HG03039 (cell line): ENCODE results near the gene DCLK1.

Experiments used
- ATAC-seq: cut with Tn5 transposase; IDR thresholded peaks from one replicate; pipeline ENCODE4 v1.9.1; 2021; ENCODE audit warnings: mild to moderate bottlenecking, moderate library complexity; ENCODE audit not compliant: unreplicated experiment

DCLK1 gene

DNA sequence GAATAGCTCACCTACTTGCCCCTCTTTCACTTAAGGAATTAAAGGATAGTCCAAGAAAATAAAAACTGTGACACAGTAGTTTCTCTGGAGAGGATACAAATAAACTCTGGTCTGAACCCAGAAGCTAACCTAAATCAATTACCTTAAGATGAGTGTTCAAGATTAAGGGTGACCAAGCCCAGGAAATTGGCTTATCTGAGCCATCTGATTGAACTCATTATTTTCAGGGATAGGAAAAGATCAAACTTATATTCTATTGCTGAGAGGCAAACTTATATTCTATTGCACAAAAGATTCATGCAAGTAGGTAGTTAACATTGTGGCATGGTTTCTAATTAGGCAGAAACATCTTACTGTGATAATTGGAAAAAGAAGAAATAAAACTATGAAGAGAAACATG, 175.1 kb downstream of the DCLK1 start:
- no peak for ATAC-seq

DNA sequence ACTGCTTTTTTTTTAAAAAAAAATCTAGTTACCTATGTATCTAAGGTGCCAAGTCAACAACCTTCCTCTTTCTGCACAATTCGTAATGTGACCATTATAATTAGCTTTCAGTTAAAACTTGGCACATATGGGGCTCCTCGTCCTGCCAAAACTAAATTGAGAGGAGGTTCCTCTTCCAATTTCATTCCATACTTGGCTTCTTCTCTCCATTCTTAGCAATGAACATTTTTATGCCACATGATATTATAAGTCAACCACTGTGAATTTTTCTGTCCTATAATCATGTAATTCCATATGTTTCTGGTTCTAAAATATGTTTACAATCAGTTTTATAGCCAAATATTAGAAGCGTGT, 177.0 kb downstream of the DCLK1 start:
- ATAC-seq = no peak

DNA sequence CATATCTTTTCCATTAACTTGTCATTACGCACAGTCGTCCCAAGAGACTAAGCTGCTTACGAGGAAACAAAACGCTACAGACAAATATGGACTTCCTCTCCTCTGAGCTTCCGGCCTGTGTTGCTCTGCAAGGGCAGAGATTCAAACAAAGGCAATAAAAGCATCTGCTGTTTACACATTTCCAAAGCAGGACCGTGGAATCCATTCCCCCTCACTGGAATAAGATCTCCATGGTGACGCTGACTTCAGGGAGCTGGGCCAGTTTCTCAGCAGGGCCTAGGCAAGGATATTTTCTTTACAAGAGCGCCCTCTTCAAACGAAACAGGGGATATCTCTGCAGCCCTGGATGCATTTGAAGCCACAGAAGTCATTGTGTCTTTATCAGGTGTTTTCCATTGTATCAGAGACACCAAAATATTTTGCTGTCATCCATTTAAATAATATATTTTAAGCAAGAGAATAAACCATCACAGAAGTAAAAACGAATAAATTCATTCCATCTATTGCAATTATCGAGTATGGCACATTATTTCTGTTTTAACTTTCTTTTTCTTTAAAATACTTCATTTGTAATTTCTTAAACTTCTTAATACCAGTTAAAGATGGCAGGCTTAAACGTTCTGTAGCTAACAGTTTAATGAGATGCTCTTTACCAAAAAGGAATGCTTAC, 177.5 kb downstream of the DCLK1 start:
- no peak for ATAC-seq

DNA sequence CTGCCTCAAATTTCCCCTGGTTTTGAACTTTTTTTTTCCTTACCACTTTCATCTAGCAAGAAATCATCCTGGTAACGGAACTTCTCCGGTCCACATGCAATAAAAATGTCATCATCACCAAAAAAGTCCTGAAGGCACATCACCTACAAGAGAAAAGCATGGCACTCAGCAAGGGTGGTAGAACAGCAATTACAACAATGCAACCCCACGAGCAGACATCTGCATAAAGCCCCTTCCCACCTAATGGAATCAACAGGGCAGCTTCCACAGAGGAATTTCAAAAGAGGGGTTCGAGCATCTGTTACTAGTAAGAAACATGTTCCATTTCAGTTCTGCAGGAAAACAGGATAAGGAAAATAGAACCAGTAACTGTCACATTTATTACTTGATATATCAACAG, 183.9 kb downstream of the DCLK1 start:
- ATAC-seq = no peak

GRCh38 chr13:35945368-35945767, 185.8 kb downstream of the DCLK1 start:
- no peak for ATAC-seq

- ATAC-seq = no peak
Observed at GRCh38 chr13:35941374-35941773, 189.8 kb downstream of the DCLK1 start.

DNA sequence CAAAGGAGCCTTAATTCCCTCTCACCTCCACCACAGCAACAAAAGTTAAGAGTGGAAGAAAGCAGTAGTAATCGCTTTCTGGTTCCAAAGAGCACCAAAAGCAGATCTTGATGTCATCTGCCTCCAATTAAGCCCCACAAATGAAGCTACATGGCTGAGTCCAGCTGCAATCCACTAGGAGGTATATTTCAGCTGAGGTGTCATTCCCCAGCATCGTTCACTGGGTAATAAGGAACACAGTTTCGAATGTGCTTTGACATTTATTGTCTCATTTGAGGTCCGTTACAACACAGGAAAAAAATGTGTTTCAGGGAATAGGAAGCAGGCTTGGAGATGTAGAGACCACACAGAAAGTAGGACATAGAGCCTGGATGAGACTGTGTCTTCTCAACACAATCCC, 190.4 kb downstream of the DCLK1 start:
- ATAC-seq = no peak

DNA sequence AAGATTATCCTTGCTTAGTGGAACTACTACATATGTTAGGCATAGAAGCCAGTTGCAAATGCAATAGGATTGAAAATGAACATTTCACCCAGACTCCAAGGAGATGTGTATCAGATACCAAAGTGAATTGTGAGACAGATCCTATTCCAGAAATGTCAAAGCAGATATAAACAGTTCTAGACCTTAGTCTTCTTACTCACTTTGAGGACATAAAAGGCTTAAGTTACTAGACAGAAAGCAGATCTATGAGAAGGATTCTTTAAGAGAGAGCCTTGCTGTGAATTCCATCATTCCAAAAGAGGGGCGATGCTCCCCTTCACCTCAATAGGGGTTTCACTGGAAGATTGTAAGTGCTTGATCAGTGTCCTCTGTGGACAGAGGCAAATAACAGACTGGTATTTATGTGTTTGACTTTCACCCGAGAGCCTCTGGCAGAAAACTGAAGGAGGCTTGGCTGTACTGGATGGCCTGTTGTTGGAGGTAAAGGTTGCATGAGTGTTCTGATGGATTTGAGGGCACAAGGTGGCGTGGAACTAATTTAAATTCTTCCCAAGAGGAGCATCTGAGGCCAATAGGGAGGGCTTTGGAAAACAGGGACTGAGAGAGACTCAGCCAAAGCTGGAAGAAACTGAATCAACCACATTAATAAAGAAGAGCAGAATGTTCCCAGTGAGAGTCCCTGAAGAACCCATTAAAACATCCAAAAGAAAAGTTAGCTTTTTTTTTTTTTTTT, 194.8 kb downstream of the DCLK1 start:
- ATAC-seq = no peak

GRCh38 chr13:35930665-35931631, 200.2 kb downstream of the DCLK1 start:
- no peak for ATAC-seq

DNA sequence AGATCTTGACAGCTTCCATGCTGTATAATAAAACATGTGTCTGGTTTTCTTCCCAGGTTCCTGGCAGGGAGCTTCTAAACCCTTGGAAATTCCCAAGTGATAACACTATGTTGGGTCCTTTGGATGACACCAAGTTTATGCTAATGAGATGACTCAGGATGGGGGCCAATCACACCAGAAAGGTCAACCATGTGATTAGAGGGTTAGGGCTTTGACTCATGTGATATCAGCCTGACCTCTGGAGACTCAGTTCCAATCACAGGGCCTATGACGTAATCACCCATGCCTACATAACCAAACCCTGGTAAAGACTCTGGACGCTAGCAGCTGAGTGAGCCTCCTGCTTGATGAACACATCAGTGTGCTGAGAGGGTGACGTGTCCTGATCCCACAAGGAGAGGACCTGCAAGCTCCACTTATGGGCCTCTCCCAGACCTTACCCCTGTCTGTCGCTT, 203.6 kb downstream of the DCLK1 start:
- ATAC-seq = no peak

GRCh38 chr13:35926859-35927530, 204.2 kb downstream of the DCLK1 start:
- ATAC-seq = no peak

- ATAC-seq = no peak
Observed at GRCh38 chr13:35925669-35926068, 205.5 kb downstream of the DCLK1 start.

DNA sequence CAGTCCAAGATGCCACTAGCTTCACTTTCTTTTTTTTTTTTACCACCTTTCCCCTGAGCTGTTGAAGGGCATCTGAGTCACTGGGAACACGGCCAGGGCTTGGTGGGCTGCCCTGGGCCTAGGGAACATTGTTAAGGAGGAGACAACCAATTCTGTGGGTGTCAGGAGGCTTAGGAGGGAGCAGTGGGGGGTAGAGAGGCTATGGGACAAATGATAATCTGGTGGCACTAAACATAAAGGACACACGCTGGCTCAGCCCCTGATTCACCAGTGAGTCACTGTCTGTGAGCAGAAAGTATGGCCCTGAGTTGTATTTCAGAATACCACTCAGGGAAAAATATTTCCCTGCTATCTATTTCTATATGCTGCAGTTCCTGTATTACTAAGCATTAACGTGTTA, 207.8 kb downstream of the DCLK1 start:
- ATAC-seq = no peak

DNA sequence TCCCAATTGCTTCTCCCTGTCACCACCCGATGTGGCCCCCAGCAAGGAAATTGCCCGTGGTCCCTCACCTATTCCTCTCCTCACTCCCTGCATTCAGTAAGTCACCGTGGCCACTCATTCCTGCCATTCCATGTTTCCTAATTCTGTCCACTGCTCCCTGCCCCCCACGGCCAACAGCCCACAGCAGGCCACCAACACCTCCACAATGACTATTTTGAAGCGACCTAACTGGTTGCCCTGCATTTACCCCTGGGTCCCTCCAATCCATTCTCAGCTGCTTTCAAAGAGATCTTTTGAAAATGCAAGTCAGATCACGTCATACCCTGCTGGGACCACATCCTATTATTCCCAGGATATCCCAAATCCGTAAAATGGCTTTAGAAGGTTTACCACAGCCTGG, 210.4 kb downstream of the DCLK1 start:
- no peak for ATAC-seq

DNA sequence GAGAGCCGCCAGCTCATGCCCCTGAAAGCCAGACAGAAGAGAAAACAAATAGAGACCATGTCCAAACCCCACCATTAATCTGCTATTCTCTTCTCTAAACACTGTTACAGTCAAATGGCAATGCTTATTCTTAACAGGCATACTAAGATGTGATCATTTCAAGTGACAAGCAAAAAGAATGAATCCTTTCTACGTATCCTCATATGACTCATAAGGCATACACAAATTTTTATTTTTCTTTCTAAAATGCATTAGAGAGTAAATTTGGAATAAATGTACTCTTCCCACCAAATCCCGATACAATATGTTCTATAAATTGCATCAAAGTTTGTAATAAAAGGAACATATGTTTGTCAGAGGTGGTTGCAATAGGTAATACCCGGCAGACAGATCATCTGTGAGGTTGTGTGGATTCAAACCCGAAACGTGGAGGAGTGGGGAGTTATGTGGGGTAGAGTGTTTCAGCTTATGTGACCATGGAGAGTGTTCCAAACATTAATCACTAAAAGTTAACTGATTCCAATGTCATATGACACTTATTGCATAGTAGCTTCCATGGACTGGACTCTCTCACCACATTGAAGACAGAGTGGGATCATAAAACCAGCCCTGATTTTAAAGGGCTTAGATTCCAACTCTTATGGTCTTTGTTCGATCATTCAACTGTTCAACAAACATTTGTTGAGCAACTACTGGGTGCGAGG, 213.1 kb downstream of the DCLK1 start:
- no peak for ATAC-seq

GRCh38 chr13:35917252-35917941, 213.8 kb downstream of the DCLK1 start:
- no peak for ATAC-seq

DNA sequence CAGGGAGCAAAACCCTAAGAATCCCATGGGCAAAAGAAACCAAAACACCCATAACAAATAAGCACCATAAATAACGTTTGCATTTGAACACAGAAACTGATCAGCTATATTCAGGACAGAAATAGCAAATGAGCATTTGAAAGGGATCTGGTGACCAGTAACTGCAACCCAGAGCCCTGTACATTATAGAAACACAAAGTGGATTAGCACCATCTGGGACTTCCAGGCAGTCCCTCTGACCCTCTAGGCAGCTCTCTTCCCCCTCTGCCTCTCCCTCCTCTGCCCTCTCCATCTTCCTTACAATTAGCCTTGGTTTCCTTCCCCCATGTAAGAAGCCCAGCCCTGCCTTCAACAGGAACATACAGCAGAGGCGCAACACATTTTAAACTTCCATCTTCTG, 215.0 kb downstream of the DCLK1 start:
- no peak for ATAC-seq

DNA sequence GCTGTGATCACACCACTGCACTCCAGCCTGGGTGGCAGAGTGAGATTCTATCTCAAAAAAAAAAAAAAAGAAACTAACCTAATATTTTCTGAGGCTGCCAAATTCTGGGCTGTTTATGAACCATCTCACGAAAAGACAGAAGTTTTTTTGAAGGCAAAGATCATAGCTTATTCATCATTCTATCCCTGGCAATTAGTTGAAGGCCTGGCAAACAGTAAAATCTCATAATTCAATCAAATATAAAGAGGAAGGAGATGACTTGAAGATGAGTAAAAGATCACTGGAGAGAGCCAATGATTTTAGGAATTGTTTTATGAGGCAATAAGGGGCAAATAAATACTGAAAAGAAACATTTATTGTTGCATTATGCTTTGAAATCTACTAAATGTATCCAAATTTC, 216.5 kb downstream of the DCLK1 start:
- no peak for ATAC-seq

GRCh38 chr13:35912841-35913240, 218.3 kb downstream of the DCLK1 start:
- ATAC-seq = no peak
